Endothelial cell (in vitro differentiated cells): Measurements from ENCODE around the gene CTNNA1. TPM values are rescaled to one million over a fixed set of nuclear protein-coding genes. Genes with fewer than 3 reads are reported as not detected.
A peak's percentile ranks its signal among the peaks of the same experiment; 100 is the strongest.
"Not testable (repeated sequence)": the region's sequence is repeated elsewhere in the genome, so short reads cannot be mapped to it uniquely, and the experiment has no call there.

Experiments
- DNase-seq: peaks from one replicate; pipeline ENCODE4 v3.0.0; 2021; ENCODE audit warnings: low spot score
- H3K27ac Mint-ChIP-seq: one replicate; pipeline ENCODE4 v1.8.0; 2021; ENCODE audit warnings: mixed read lengths, inconsistent platforms; ENCODE audit not compliant: unreplicated experiment
- H3K27me3 Mint-ChIP-seq: one replicate; pipeline ENCODE4 v1.8.0; 2021; ENCODE audit warnings: mild to moderate bottlenecking, moderate library complexity, mixed read lengths, inconsistent platforms; ENCODE audit not compliant: unreplicated experiment
- H3K36me3 Mint-ChIP-seq: one replicate; pipeline ENCODE4 v1.8.0; 2021; ENCODE audit warnings: mild to moderate bottlenecking, low read depth, mixed read lengths, inconsistent platforms; ENCODE audit not compliant: unreplicated experiment
- H3K4me1 Mint-ChIP-seq: one replicate; pipeline ENCODE4 v1.8.0; 2021; ENCODE audit warnings: mild to moderate bottlenecking, mixed read lengths, inconsistent platforms; ENCODE audit not compliant: unreplicated experiment
- H3K4me3 Mint-ChIP-seq: one replicate; pipeline ENCODE4 v1.8.0; 2021; ENCODE audit warnings: mild to moderate bottlenecking, mixed read lengths, inconsistent platforms; ENCODE audit not compliant: unreplicated experiment
- H3K9me3 Mint-ChIP-seq: one replicate; pipeline ENCODE4 v1.8.0; 2021; ENCODE audit warnings: mixed read lengths, inconsistent platforms; ENCODE audit not compliant: unreplicated experiment
- total RNA-seq: library from RNA; stranded (reverse); fragmentation: NEBNext Ultra II Directional; extraction: Animal tissue kit (Norgen Biotek cat#: 25700); gene quantifications from one replicate; pipeline ENCODE4 v1.2.1, GENCODE V29; 2021; ENCODE audit not compliant: unreplicated experiment
- TF ChIP-seq, protein P1 (sequence below): fragments of 200-600 bp; sonication (generic); IDR thresholded peaks from one replicate; pipeline ENCODE4 v1.5.0; 2021; ENCODE audit warnings: antibody characterized with exemption; ENCODE audit not compliant: unreplicated experiment

CTNNA1 gene
- total RNA-seq, 1 donor from 2014 or later: 521 TPM

DNA sequence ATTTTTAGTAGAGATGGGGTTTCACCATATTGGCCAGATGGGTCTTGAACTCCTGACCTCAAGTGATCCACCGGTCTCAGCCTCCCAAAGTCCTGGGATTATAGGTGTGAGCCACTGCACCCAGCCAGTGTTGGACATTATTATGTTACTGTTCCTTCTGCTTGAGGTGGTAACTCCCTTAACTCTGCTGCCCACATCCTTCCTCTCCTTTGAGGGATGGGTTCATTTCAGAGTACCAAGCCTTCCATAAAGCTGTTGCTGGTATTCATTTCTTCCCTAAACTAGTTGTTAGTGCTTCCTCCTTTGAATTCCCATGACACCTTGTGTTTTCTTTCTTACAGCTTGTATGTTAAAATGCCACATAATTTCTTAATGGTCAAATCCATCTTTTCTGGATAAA, 54.0 kb downstream of the CTNNA1 start:
- DNase-seq: no peak
- H3K27me3 Mint-ChIP-seq: peaks cover 3% of the 10 kb centered on the region
- H3K4me1 Mint-ChIP-seq: peaks cover 21% of the 10 kb centered on the region
- peak overlapping the region; percentile 38 for H3K4me3 Mint-ChIP-seq
- no peak overlapping the region for H3K27ac Mint-ChIP-seq
- peaks cover 36% of the 10 kb centered on the region for H3K36me3 Mint-ChIP-seq
- no peaks in the 10 kb centered on the region for H3K9me3 Mint-ChIP-seq
- TF ChIP-seq, protein P1, sequence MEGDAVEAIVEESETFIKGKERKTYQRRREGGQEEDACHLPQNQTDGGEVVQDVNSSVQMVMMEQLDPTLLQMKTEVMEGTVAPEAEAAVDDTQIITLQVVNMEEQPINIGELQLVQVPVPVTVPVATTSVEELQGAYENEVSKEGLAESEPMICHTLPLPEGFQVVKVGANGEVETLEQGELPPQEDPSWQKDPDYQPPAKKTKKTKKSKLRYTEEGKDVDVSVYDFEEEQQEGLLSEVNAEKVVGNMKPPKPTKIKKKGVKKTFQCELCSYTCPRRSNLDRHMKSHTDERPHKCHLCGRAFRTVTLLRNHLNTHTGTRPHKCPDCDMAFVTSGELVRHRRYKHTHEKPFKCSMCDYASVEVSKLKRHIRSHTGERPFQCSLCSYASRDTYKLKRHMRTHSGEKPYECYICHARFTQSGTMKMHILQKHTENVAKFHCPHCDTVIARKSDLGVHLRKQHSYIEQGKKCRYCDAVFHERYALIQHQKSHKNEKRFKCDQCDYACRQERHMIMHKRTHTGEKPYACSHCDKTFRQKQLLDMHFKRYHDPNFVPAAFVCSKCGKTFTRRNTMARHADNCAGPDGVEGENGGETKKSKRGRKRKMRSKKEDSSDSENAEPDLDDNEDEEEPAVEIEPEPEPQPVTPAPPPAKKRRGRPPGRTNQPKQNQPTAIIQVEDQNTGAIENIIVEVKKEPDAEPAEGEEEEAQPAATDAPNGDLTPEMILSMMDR: no peak

DNA sequence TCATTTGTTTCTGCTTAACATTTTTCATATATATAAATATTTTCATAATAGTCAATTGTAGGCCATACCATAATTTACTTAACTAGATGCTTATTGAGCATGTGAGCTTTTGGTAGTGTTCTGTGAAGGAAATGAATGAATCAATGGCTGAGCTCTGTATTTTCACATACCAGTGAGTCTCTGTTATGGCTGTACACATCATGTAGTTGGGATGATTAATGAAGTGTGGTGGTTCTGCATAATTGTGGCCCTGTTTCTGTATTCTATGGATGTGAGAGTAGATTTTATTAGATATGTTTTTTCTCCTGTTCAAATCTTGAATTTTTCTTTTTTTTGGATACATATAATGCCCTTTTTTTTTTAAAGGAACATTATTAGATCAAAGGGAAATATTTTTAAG, 56.2 kb downstream of the CTNNA1 start:
- H3K27ac Mint-ChIP-seq: no peak overlapping the region
- peaks cover 3% of the 10 kb centered on the region for H3K27me3 Mint-ChIP-seq
- TF ChIP-seq, protein P1: no peak
- no peak for DNase-seq
- peaks cover 13% of the 10 kb centered on the region for H3K4me1 Mint-ChIP-seq
- no peaks in the 10 kb centered on the region for H3K9me3 Mint-ChIP-seq
- no peak overlapping the region for H3K4me3 Mint-ChIP-seq
- H3K36me3 Mint-ChIP-seq: peaks cover 46% of the 10 kb centered on the region

DNA sequence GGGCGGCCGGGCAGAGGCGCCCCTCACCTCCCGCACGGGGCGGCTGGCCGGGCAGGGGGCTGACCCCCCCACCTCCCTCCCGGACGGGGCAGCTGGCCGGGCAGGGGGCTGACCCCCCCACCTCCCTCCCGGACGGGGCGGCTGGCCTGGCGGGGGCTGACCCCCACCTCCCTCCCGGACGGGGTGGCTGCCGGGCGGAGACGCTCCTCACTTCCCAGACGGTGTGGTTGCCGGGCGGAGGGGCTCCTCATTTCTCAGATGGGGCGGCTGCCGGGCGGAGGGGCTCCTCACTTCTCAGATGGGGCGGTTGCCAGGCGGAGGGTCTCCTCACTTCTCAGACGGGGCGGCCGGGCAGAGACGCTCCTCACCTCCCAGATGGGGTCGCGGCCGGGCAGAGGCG, 57.6 kb downstream of the CTNNA1 start:
- H3K27me3 Mint-ChIP-seq, H3K27ac Mint-ChIP-seq, DNase-seq, H3K4me3 Mint-ChIP-seq, H3K9me3 Mint-ChIP-seq: not testable (repeated sequence)
- Mint-ChIP-seq H3K4me1 (peaks cover 17% of the 10 kb centered on the region), H3K36me3 (peaks cover 45% of the 10 kb centered on the region)

DNA sequence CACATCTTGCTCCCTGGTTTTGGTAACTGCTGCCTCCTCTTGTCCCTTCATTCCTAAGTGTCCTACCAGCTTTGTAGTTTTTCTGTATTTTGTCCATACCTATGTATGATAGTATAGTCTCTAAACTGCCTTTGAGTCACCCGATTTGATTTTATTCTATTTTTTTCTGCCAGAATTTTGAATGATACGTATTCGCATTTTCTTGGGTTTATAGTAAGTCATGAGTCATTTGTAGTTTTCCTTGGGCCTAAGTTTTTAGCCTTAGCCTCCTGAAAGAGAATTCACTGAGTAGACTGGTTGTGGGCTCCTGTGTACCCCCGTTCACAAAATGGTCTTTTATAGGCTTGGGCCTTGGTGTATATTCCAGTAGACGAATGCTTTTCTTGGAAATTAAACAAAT, 62.3 kb downstream of the CTNNA1 start:
- no peak for DNase-seq
- no peak overlapping the region for H3K4me3 Mint-ChIP-seq
- TF ChIP-seq, protein P1: no peak
- H3K36me3 Mint-ChIP-seq: peaks cover 50% of the 10 kb centered on the region
- peaks cover 1% of the 10 kb centered on the region for H3K27me3 Mint-ChIP-seq
- H3K4me1 Mint-ChIP-seq: peaks cover 31% of the 10 kb centered on the region
- H3K27ac Mint-ChIP-seq: peak overlapping the region; percentile 19
- H3K9me3 Mint-ChIP-seq: no peaks in the 10 kb centered on the region

DNA sequence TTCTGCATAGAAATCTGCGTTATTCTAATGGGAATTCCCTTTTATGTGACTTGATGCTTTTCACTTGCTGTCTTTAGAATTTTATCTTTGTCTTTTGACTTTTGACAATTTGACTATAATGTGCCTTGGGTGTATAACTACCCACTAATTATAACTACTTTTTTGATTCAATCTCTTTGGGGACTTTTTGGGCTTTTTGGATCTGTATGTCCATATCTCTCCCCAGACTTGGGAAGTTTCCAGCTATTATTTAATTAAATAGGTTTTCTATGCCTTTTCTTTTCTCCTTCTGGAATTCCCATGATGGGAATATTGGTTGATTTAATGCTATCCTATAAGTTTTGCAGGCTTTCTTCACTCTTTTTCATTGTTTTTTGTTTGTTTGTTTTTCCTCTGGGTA, 64.0 kb downstream of the CTNNA1 start:
- Mint-ChIP-seq H3K27me3 (peaks cover 1% of the 10 kb centered on the region), H3K27ac (no peak overlapping the region), H3K36me3 (peaks cover 46% of the 10 kb centered on the region), H3K4me1 (peaks cover 31% of the 10 kb centered on the region), H3K4me3 (no peak overlapping the region), H3K9me3 (no peaks in the 10 kb centered on the region)
- no peak for DNase-seq
- TF ChIP-seq, protein P1: no peak

DNA sequence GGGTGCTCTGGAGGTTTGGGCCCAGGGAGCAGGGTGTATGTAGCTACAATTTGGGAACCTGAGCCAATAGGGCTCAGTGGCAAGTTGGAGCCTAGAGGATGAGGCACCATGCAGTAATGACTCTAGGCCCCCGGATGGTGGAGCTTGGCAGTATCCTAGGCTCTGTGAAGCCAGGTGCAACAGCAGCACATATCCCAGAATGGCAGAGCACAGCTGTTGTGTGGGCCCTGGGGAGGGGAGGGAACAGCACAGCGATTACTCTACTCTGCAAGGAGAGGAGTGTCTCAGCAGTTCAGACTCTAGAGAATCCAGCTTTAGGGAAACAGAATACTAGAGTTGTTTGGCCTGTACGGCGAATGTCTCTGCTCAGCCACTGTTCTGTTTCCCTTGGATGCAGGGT, 65.9 kb downstream of the CTNNA1 start:
- Mint-ChIP-seq H3K4me1 (peaks cover 29% of the 10 kb centered on the region), H3K4me3 (no peak overlapping the region), H3K36me3 (peaks cover 33% of the 10 kb centered on the region), H3K9me3 (no peaks in the 10 kb centered on the region), H3K27ac (no peak overlapping the region), H3K27me3 (peaks cover 3% of the 10 kb centered on the region)
- TF ChIP-seq, protein P1: no peak
- DNase-seq: no peak
